HG02852 (cell line): ENCODE results near the gene TDRD9.
"Not testable (repeated sequence)": the region's sequence is repeated elsewhere in the genome, so short reads cannot be mapped to it uniquely, and the experiment has no call there.

ENCODE experiments used
- ATAC-seq: cut with Tn5 transposase; IDR thresholded peaks from one replicate; pipeline ENCODE4 v1.9.1; 2021; ENCODE audit warnings: mild to moderate bottlenecking, moderate library complexity; ENCODE audit not compliant: unreplicated experiment

The TDRD9 gene

GRCh38 chr14:103980623-103981238, 52.5 kb downstream of the TDRD9 start:
- not testable (repeated sequence) for ATAC-seq

GRCh38 chr14:103984196-103984595, 55.9 kb downstream of the TDRD9 start:
- no peak for ATAC-seq

DNA sequence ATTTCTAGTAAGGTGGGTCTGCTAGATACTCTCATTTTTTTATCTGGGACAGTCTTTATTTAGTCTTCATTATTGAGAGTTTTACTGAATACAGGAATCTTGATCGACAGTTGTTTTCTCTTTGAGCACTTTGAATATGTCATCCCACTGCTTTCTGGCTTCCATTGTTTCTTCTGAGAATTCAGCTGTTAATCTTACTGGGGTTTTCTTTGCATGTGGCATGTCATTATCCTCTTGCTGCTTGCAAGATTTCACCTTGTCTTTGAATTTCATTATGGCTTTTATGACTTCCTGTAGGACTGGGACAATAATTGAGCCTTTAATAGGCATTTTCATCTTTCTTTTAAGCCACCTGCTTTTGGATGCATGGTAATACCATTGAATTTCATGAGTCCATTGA, 60.8 kb downstream of the TDRD9 start:
- ATAC-seq: no peak

GRCh38 chr14:103989964-103990363, 61.7 kb downstream of the TDRD9 start:
- no peak for ATAC-seq

GRCh38 chr14:103994535-103995184, 66.4 kb downstream of the TDRD9 start:
- ATAC-seq: no peak

DNA sequence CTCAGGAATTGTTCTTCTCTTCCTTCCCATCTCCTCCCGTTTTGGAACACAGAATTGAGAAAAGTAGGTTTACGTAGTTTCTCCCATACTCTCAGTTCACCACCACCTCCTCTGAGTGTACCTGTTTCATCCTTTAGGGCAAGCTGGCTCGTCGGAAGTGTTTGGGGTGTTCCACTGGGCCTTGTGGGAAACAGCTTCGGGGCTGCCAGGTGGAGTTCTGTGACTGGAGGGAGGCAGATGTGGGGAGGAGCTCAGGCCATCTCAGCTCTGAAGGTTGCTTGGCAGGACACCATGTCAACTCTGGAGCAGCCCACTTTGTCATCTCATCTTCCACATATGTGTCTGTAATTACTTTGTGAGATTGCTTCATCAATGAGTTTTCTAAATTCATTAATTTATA, 67.6 kb downstream of the TDRD9 start:
- ATAC-seq: no peak

GRCh38 chr14:103997391-103997790, 69.1 kb downstream of the TDRD9 start:
- no peak for ATAC-seq

GRCh38 chr14:103998027-103998426, 69.8 kb downstream of the TDRD9 start:
- ATAC-seq: no peak

- ATAC-seq: no peak
Observed at GRCh38 chr14:103999795-104000440, 71.7 kb downstream of the TDRD9 start.

DNA sequence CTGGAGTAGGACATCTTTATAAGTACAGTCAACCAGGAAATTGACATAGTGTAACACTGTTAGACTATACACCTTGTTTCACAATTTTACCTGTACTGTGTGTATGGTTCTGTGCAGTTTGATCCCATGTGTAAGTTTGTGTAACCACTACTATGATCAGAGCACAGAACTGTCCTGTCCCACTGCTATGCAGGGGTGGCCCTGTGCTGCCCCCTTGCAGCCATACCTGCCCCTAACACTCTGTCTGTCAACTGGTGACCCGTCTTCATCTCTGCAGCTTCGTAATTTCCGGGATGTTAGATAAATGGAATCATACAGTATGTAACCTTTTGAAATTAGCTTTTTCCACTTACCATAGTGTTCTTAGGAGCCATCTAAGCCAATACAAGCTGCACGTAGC, 72.7 kb downstream of the TDRD9 start:
- ATAC-seq: no peak

- no peak for ATAC-seq
Observed at GRCh38 chr14:104003616-104004015, 75.4 kb downstream of the TDRD9 start.

- no peak for ATAC-seq
Observed at GRCh38 chr14:104004849-104005248, 76.6 kb downstream of the TDRD9 start.

DNA sequence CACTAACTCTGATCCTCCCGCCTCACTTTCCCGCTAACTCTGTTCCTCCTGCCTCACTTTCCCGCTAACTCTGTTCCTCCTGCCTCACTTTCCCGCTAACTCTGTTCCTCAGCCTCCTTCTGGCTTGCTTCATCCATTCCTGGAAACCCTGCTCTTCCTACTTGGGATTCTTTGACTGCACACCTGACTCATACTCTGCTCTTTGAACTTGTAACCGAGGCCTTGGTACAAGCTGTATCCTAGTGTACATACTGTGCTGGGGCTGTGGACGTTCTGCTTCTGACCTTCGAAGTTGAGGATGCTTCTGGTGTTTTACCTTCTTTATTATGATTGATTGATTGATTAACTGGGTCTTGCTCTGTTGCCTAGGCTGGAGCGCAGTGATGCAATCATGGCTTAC, 77.2 kb downstream of the TDRD9 start:
- ATAC-seq: no peak

GRCh38 chr14:104007121-104007520, 78.9 kb downstream of the TDRD9 start:
- ATAC-seq: no peak

- no peak for ATAC-seq
Observed at GRCh38 chr14:104009297-104009696, 81.0 kb downstream of the TDRD9 start.

GRCh38 chr14:104011824-104012517, 83.7 kb downstream of the TDRD9 start:
- ATAC-seq: no peak

GRCh38 chr14:104014764-104015163, 86.5 kb downstream of the TDRD9 start:
- ATAC-seq: no peak

DNA sequence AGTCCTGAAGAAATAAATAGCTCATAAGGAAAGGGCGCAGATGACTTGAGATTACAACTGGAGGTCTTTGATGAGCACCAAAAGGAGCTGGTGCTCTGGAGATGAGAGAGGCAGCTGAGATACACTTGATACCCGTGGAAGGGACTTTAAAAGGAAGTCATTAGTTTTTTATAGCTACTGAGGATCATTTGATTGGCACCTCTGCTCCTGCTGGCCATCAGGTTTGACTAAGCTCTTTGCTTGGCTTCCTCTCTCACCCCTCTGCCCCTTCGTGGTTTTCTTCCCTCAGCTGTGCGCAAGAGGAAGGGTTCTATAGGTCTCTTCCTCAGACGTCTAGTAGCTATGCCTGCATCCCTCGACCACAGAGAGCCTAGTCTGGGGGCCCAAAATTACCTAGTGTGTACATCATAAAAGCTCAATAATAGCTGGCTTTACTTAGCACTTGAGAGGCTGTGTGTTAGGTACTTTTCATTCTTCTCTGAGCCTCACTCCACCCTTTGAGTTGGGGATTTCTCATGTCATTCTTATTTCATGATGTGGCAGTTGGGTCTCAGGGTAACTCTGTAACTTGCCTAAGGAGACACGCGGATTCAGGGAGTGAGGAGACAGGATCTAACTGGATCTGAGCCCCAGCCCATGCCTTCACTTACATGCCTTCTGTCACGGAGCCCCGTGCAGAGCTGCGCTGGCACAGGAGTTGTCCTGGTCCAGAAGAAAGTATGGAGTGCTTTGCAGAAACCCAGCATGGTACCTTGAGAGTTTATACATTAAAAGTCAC, 88.8 kb downstream of the TDRD9 start:
- no peak for ATAC-seq

GRCh38 chr14:104019029-104019428, 90.8 kb downstream of the TDRD9 start:
- ATAC-seq: no peak

- ATAC-seq: no peak
Observed at GRCh38 chr14:104019806-104020205, 91.5 kb downstream of the TDRD9 start.

GRCh38 chr14:104020471-104020870, 92.2 kb downstream of the TDRD9 start:
- ATAC-seq: no peak
